IgD-negative memory B cell (primary cell): ENCODE data around the gene SLC25A21. TPM values are rescaled to one million over a fixed set of nuclear protein-coding genes. Genes with fewer than 3 reads are reported as not detected.
"Not testable (repeated sequence)": the region's sequence is repeated elsewhere in the genome, so short reads cannot be mapped to it uniquely, and the experiment has no call there.

ENCODE experiments used
- H3K27ac Mint-ChIP-seq, 3 donors: one replicate each; pipeline ENCODE4 v1.8.0; 2020 to 2022; ENCODE audit warnings: mild to moderate bottlenecking in 3 of 3, mixed read lengths in 3 of 3, moderate library complexity in 1 of 3
- H3K27me3 Mint-ChIP-seq: one replicate; pipeline ENCODE4 v1.8.0; 2021; ENCODE audit warnings: mixed read lengths
- H3K36me3 Mint-ChIP-seq: one replicate; pipeline ENCODE4 v1.8.0; 2020; ENCODE audit warnings: mild to moderate bottlenecking, mixed read lengths
- H3K4me1 Mint-ChIP-seq, 3 donors: one replicate each; pipeline ENCODE4 v1.8.0; 2020 to 2022; ENCODE audit warnings: mixed read lengths in 3 of 3, mild to moderate bottlenecking in 1 of 3
- H3K4me3 Mint-ChIP-seq, 4 donors: one replicate each; pipeline ENCODE4 v1.8.0; 2020 to 2022; ENCODE audit warnings: mild to moderate bottlenecking in 4 of 4, mixed read lengths in 4 of 4, moderate library complexity in 3 of 4
- H3K9me3 Mint-ChIP-seq, 3 donors: one replicate each; pipeline ENCODE4 v1.8.0; 2020 to 2021; ENCODE audit warnings: mixed read lengths in 3 of 3, mild to moderate bottlenecking in 1 of 3
- polyA plus RNA-seq: library from polyadenylated mRNA; unstranded; fragments of 300-500 nt; fragmentation: Illumina TruSeq; gene quantifications from one replicate; pipeline ENCODE4 v1.2.3, GENCODE V29; 2021

The SLC25A21 gene
- polyA plus RNA-seq, 1 donor from 2014 or later, result not detected

DNA sequence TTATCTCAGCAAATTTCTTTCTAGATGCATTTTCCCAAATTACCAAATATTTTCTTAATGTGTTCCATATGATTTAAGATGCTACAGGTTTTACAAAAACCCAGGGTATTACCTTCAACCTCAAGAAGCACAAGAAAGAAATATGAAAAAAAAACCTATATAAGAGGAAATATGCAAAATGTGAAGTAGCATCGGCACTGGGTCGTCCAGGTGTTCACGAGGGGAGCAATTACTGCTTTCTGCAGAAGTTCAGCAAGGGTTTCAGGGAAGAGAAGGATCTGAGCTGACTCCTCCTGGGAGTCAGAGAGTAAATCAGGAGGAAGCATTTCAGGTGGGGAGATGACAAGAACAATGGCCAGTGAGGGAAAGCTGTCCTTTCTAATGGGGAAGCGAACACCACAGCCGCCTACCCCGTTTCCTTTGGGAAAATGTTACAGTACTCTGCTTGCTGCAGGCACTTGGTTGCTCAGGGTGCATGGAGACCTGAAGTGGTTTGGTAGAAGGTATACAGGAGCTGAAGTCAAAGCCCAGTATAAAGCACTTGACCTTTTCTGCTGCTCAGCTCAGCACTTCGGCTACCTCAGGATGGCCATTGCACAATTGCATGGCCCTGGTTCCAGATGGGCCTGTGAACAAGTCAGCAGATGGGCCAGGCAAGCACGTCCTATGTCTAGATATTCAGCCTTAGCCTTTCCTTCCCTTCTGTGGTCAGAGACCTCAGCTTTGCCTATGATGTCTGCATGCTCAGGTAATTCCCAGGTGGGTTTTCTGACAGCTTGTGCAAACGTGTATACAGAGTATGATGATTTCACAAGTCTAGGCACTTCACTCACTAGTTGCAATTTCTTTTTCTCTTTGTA lies 355.1 kb downstream of the SLC25A21 start:
- Mint-ChIP-seq H3K4me3 (no peak overlapping the region), H3K4me1 (no peaks in the 10 kb centered on the region), H3K36me3 (no peaks in the 10 kb centered on the region), H3K27ac (no peak overlapping the region), H3K9me3 (peaks cover 0 to 5% (median 2%) of the 10 kb centered on the region in 3 donors), H3K27me3 (no peaks in the 10 kb centered on the region)

GRCh38 chr14:36816481-36816880 lies 355.9 kb downstream of the SLC25A21 start:
- no peak overlapping the region for H3K27ac Mint-ChIP-seq
- no peaks in the 10 kb centered on the region for H3K36me3 Mint-ChIP-seq
- H3K9me3 Mint-ChIP-seq, result peaks cover 0 to 5% (median 2%) of the 10 kb centered on the region in 3 donors
- H3K27me3 Mint-ChIP-seq, result no peaks in the 10 kb centered on the region
- H3K4me3 Mint-ChIP-seq, result no peak overlapping the region
- no peaks in the 10 kb centered on the region for H3K4me1 Mint-ChIP-seq

GRCh38 chr14:36814783-36815182 lies 357.6 kb downstream of the SLC25A21 start:
- not testable (repeated sequence) for H3K27ac Mint-ChIP-seq, H3K36me3 Mint-ChIP-seq, H3K27me3 Mint-ChIP-seq, H3K9me3 Mint-ChIP-seq, H3K4me1 Mint-ChIP-seq, H3K4me3 Mint-ChIP-seq

GRCh38 chr14:36810209-36810608 lies 362.2 kb downstream of the SLC25A21 start:
- Mint-ChIP-seq H3K27me3 (no peaks in the 10 kb centered on the region), H3K36me3 (no peaks in the 10 kb centered on the region), H3K4me1 (no peaks in the 10 kb centered on the region), H3K4me3 (no peak overlapping the region), H3K9me3 (peaks cover 2 to 3% (median 3%) of the 10 kb centered on the region in 3 donors), H3K27ac (no peak overlapping the region)

DNA sequence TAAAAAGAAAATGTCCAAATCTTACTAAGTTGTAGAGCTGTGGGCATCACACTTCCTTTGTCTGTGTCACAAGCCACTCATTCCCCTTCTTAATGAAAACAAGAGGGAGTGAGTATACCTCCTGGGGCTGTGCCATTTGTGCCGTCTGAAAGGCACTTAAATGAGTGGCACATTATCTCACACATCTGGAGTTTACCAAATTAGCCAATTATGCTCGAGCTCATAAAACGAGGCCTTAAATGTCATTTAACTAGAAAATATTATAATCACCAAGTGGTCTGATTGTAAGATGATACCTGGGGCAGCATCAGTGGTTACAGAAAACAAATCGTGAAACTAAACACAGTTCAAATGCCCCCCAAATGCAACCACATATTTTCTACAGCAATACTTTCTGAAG lies 364.7 kb downstream of the SLC25A21 start:
- H3K9me3 Mint-ChIP-seq, result peaks cover 2 to 6% (median 3%) of the 10 kb centered on the region in 3 donors
- H3K4me1 Mint-ChIP-seq, result no peaks in the 10 kb centered on the region
- no peak overlapping the region for H3K27ac Mint-ChIP-seq
- no peaks in the 10 kb centered on the region for H3K36me3 Mint-ChIP-seq
- no peak overlapping the region for H3K4me3 Mint-ChIP-seq
- no peaks in the 10 kb centered on the region for H3K27me3 Mint-ChIP-seq

GRCh38 chr14:36805131-36805559 lies 367.3 kb downstream of the SLC25A21 start:
- Mint-ChIP-seq H3K36me3 (no peaks in the 10 kb centered on the region), H3K4me3 (no peak overlapping the region), H3K4me1 (no peaks in the 10 kb centered on the region), H3K27me3 (no peaks in the 10 kb centered on the region), H3K27ac (no peak overlapping the region), H3K9me3 (peaks cover 3 to 10% (median 5%) of the 10 kb centered on the region in 3 donors)

GRCh38 chr14:36797634-36798033 lies 374.8 kb downstream of the SLC25A21 start:
- H3K4me1 Mint-ChIP-seq, result no peaks in the 10 kb centered on the region
- no peak overlapping the region for H3K27ac Mint-ChIP-seq
- peaks cover 4 to 6% (median 4%) of the 10 kb centered on the region in 3 donors for H3K9me3 Mint-ChIP-seq
- H3K36me3 Mint-ChIP-seq, result no peaks in the 10 kb centered on the region
- no peak overlapping the region for H3K4me3 Mint-ChIP-seq
- no peaks in the 10 kb centered on the region for H3K27me3 Mint-ChIP-seq

- Mint-ChIP-seq H3K36me3 (no peaks in the 10 kb centered on the region), H3K4me3 (no peak overlapping the region), H3K27ac (no peak overlapping the region), H3K9me3 (peaks cover 0 to 4% (median 0%) of the 10 kb centered on the region in 3 donors), H3K4me1 (no peaks in the 10 kb centered on the region), H3K27me3 (peaks cover 1% of the 10 kb centered on the region)
Measured at GRCh38 chr14:36791402-36791801, 381.0 kb downstream of the SLC25A21 start.

DNA sequence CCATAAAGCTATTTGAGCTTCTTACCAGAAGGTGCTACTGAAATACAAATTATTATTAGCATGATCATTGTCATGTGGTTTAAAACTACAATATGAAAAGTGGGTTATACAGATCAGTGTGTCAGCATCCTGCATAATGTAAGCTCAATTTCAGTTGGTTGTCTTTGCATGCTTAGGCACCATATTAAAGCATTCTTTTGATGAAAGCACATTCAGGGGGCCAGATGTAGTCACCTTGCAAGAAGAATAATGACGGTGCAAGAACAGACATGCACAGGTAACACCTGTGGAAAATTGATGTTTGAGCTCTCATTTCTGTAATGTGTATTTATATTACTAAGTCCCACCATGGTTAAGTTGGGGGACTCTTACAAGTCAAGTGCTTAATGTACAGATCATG lies 386.9 kb downstream of the SLC25A21 start:
- Mint-ChIP-seq H3K9me3 (peaks cover 2 to 12% (median 3%) of the 10 kb centered on the region in 3 donors), H3K27me3 (peaks cover 1% of the 10 kb centered on the region), H3K36me3 (no peaks in the 10 kb centered on the region), H3K27ac (no peak overlapping the region), H3K4me3 (no peak overlapping the region), H3K4me1 (no peaks in the 10 kb centered on the region)

- H3K4me3 Mint-ChIP-seq, result no peak overlapping the region
- peaks cover 2 to 12% (median 3%) of the 10 kb centered on the region in 3 donors for H3K9me3 Mint-ChIP-seq
- H3K27ac Mint-ChIP-seq, result no peak overlapping the region
- H3K27me3 Mint-ChIP-seq, result peaks cover 1% of the 10 kb centered on the region
- no peaks in the 10 kb centered on the region for H3K4me1 Mint-ChIP-seq
- no peaks in the 10 kb centered on the region for H3K36me3 Mint-ChIP-seq
Measured at GRCh38 chr14:36784541-36784940, 387.9 kb downstream of the SLC25A21 start.

DNA sequence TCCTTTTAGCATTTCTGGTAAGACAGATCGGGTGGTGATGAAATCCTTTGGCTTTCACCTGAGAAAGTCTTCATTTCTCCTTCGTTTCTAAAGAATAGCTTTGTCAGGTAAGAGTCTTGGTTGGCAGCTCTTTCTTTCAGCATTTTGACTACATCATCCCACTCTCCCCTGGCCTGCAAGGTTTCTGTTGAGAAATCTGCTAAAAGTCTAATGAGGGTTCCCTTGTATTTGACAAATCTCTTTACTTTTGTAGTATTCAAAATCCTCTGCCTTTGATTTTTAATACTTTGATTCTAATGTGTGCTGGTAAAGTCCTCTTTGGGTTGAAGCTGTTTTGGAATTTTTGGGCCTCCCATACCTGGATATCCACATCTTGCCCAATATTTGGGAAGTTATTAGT lies 390.5 kb downstream of the SLC25A21 start:
- H3K27me3 Mint-ChIP-seq, result no peaks in the 10 kb centered on the region
- H3K27ac Mint-ChIP-seq, result no peak overlapping the region
- H3K4me1 Mint-ChIP-seq, result no peaks in the 10 kb centered on the region
- no peaks in the 10 kb centered on the region for H3K36me3 Mint-ChIP-seq
- peaks cover 3 to 16% (median 3%) of the 10 kb centered on the region in 3 donors for H3K9me3 Mint-ChIP-seq
- no peak overlapping the region for H3K4me3 Mint-ChIP-seq

DNA sequence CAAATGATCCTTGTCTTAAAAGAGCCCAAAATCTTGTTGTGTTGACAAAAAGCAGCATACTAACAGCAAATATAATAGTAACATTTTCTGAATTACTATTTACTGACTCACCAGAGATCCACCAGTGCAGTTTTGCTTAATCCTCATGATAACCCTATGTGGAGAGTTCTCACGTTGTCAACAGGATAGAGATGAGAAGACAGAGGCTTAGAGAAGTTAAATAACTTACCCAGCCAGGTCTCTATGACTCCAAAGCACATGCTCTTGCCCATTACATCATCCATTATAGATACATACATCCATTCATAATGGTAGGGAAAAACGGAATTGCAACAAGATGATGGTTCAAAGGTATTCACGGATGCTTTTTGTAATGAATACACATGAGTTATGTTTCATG lies 398.8 kb downstream of the SLC25A21 start:
- Mint-ChIP-seq H3K27ac (no peak overlapping the region), H3K36me3 (no peaks in the 10 kb centered on the region), H3K4me1 (no peaks in the 10 kb centered on the region), H3K9me3 (peaks cover 0 to 6% (median 5%) of the 10 kb centered on the region in 3 donors), H3K27me3 (no peaks in the 10 kb centered on the region), H3K4me3 (no peak overlapping the region)

DNA sequence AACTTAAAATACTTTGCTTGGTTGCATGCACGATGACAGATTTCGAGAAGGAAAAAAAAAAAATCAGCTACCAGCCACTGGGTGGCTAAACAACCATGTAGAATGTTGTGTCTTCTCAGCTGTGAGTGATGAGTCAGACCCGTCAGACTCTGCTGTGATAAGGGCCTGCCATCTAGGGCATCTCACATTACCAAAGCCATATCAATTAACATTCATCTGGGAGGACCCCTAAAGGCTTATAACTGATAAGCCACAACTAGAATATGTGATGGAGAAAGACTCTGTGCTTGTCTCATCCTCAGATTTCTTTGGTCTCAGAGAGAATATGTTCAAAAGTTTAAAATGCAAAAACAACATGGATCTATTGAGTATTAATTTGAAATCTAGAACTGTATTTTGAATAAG lies 399.3 kb downstream of the SLC25A21 start:
- H3K27me3 Mint-ChIP-seq, result no peaks in the 10 kb centered on the region
- H3K36me3 Mint-ChIP-seq, result no peaks in the 10 kb centered on the region
- no peaks in the 10 kb centered on the region for H3K4me1 Mint-ChIP-seq
- H3K27ac Mint-ChIP-seq, result no peak overlapping the region
- peaks cover 0 to 6% (median 5%) of the 10 kb centered on the region in 3 donors for H3K9me3 Mint-ChIP-seq
- no peak overlapping the region for H3K4me3 Mint-ChIP-seq

GRCh38 chr14:36771028-36771640 lies 401.3 kb downstream of the SLC25A21 start:
- Mint-ChIP-seq H3K36me3 (no peaks in the 10 kb centered on the region), H3K4me3 (no peak overlapping the region), H3K27me3 (no peaks in the 10 kb centered on the region)

DNA sequence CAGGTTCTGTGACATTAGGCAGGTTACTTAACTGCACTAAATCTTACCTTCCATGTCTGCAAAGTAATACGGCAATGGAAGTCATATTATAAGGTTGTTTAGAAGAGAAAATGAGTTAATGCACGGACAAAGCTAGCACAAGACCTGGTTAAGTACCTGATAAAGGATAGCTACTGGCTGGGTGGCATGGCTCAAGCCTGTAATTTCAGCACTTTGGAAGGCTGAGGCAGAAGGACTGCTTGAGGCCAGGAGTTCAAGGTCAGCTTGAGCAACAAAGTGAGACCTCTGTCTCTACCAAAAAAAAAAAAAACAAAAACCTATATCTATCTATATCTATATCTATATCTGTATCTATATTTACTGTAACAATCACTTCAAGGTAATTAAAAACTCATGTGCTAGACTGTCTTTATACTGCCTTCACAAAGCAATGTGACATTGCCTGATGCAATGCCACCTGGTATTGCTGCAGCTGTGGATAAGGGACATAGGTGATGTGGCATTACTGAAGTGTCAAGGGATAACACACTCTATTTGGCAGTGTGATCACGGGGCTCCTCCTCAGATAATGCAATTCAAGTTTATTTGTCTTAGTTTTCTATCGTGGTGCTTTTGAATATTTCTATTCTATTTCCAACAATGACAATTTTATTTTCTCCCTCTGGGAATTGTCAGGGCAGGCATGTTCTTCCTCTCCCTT lies 403.6 kb downstream of the SLC25A21 start:
- Mint-ChIP-seq H3K27ac (no peak overlapping the region), H3K9me3 (peaks cover 0 to 5% (median 4%) of the 10 kb centered on the region in 3 donors), H3K4me1 (no peaks in the 10 kb centered on the region), H3K4me3 (no peak overlapping the region), H3K27me3 (no peaks in the 10 kb centered on the region), H3K36me3 (no peaks in the 10 kb centered on the region)

More at GRCh38 chr14:36771028-36771640, 401.3 kb downstream of the SLC25A21 start:
- Mint-ChIP-seq H3K4me1 (no peaks in the 10 kb centered on the region), H3K27ac (no peak overlapping the region), H3K9me3 (peaks cover 0 to 8% (median 5%) of the 10 kb centered on the region in 3 donors)
